Measurements from ENCODE around the gene NFATC1. TPM values are rescaled to one million over a fixed set of nuclear protein-coding genes. Genes with fewer than 3 reads are reported as not detected.

NFATC1 gene
- total RNA-seq, 1 donor from 2014 or later = 0.46 TPM

DNA sequence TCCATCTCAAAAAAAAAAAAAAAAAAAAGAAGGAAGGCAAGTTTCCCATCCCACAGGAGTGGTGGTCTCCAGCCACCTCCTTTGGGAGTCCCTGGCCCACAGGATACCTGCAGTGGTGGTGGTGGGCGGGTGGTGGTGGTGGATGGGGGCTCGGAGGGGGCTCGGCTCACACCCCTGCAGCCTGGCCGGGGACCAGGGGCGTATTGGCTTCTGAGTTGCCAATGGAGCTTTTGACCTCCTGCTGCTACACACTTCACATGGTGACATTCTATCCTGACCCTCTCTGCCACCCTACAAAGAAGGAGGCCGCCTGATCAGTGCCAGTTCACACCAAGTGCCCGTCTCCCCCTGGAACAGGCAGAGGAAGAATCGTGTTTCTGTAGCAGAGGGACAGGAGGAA lies 119.6 kb downstream of the NFATC1 start:
- no peak for DNase-seq (ENCODE audit: low read depth)
- no peak overlapping the region for H3K4me3 ChIP-seq (ENCODE audit: low read depth, low read length)
- TF ChIP-seq, protein P1, sequence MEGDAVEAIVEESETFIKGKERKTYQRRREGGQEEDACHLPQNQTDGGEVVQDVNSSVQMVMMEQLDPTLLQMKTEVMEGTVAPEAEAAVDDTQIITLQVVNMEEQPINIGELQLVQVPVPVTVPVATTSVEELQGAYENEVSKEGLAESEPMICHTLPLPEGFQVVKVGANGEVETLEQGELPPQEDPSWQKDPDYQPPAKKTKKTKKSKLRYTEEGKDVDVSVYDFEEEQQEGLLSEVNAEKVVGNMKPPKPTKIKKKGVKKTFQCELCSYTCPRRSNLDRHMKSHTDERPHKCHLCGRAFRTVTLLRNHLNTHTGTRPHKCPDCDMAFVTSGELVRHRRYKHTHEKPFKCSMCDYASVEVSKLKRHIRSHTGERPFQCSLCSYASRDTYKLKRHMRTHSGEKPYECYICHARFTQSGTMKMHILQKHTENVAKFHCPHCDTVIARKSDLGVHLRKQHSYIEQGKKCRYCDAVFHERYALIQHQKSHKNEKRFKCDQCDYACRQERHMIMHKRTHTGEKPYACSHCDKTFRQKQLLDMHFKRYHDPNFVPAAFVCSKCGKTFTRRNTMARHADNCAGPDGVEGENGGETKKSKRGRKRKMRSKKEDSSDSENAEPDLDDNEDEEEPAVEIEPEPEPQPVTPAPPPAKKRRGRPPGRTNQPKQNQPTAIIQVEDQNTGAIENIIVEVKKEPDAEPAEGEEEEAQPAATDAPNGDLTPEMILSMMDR (conservative IDR thresholded peaks at IDR 0.05; ENCODE audit: low read depth, low read length) = no peak

DNA sequence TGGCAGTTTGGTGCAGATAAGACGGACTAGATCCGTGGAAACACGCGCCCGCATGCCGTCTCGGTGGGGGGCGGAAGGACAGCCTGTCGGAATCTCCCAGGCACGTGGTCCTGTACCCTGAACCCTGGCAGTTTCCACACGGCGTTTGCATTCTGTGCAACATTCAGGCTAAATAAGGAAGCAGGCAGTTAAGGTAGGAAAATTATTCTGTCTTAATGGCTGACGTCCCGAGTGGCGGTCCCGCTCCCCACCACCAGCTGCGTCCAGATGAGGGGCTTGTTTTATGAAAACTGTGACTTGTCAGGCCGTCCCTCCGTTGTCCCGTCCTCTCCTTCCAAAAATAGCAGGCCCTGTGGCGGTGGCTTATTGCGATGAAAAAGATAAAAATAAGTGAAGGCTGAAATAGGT lies 120.2 kb downstream of the NFATC1 start:
- TF ChIP-seq, protein P1 (conservative IDR thresholded peaks at IDR 0.05; ENCODE audit: low read depth, low read length) = no peak
- DNase-seq (ENCODE audit: low read depth) = no peak
- no peak overlapping the region for H3K4me3 ChIP-seq (ENCODE audit: low read depth, low read length)

DNA sequence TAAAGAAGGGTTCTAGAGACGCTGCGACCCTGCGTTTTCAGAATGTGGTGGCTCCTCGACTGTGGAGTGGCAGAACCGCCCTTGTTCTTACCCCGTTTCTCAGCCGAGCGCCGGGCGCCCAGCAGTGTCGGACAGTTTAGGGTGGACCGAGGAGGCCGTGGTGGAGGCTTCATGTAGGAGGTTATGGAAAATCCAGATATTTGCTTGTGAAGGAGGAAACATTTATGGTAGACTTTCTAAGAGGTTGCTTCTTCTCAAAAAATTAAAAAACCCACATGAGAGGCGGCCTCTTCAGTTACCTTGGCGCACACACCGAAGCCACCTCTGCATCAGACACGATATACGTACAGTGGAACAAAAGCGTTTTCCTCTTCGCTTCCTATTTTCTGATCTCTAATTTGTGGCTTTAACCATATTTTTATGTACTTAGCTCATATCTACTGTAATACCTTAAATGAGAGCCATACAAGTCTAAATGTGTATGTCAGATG lies 120.8 kb downstream of the NFATC1 start:
- H3K4me3 ChIP-seq (ENCODE audit: low read depth, low read length) = no peak overlapping the region
- TF ChIP-seq, protein P1 (conservative IDR thresholded peaks at IDR 0.05; ENCODE audit: low read depth, low read length) = no peak
- DNase-seq (ENCODE audit: low read depth) = no peak

DNA sequence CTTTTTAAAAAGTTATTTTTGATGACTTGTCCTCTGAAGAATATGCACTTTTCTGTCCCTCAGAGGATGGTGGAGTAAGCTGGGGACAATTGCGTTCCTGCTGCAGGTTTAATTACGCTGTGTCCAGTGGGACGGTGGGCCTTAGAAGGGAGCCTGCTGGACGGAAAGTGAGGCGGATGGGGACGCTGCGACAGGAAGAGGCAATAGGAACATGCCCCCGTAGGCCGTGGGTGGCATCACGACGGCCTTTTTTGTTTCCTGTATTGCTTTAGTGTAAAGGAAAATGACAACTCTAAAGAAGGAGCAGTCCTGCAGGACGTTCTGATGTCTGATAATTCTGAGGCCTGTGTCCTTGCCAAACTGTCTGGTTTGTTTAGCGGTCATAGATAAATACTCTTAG lies 121.6 kb downstream of the NFATC1 start:
- TF ChIP-seq, protein P1 (conservative IDR thresholded peaks at IDR 0.05; ENCODE audit: low read depth, low read length) = no peak
- H3K4me3 ChIP-seq (ENCODE audit: low read depth, low read length) = no peak overlapping the region
- no peak for DNase-seq (ENCODE audit: low read depth)

DNA sequence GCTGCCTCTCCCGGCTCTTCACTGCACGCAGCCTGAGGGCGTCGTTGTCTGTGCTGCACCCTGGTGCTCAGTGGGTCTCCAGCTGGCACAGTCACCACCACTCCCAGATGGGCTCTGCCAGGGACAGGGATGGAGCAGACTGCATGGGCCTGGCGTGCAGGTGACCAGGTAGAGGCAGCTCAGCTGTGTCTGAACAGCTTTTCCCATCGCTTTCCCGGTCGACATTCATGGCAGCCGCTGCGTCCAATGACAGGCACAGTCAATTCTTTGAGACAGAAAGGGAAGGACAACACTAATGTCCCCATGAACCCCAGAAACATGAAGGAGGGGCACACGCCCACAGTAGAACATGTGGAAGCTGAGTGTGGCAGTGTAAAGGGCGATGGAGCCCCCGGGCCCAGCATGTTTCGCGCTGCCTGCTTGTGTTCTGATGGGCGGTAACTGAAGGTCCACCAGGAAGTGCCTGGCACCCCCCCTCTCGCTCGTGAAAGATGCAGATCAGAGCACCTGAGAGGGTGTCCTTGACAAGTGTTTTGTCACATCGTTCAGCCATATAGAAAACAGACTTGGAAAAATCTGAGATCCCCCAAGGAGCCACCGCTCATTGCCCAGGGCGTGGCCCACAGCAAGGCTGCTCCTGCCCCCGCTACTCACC lies 122.4 kb downstream of the NFATC1 start:
- no peak for DNase-seq (ENCODE audit: low read depth)

DNA sequence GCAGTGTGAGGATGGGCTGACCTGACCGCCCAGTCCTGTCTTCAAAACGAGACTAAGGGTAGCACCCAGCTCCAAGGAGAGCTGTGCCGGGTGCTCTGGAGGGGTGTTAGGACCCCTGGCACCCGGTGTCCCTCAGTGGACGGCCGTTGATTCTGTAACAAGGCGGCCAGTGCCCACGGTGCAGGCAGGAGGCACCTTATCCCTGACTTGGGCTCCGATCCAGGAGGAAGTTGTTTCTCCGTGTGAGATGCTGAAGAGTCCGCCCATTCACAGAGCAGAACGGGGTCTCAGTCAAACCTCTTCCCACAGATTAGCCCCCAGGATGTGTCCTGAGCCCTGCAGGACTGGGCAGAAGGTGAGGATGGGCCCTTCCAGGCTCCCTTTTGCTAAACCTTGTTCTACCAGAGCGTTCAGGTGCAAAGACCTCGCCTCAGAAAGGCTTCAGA lies 123.0 kb downstream of the NFATC1 start:
- H3K4me3 ChIP-seq (ENCODE audit: low read depth, low read length) = no peak overlapping the region
- TF ChIP-seq, protein P1 (conservative IDR thresholded peaks at IDR 0.05; ENCODE audit: low read depth, low read length) = no peak
- DNase-seq (ENCODE audit: low read depth) = no peak

More for the DNA sequence above, 122.4 kb downstream of the NFATC1 start:
- no peak overlapping the region for H3K4me3 ChIP-seq (ENCODE audit: low read depth, low read length)
- TF ChIP-seq, protein P1 (conservative IDR thresholded peaks at IDR 0.05; ENCODE audit: low read depth, low read length) = no peak

All from epithelial cell of proximal tubule (primary cell).